HepG2 (cell line): ENCODE measurements around the gene ANKRD55. TPM values are rescaled to one million over a fixed set of nuclear protein-coding genes. Genes with fewer than 3 reads are reported as not detected.

Source experiments
- FOSL2 ChIP-seq: sonication (generic); formaldehyde crosslinking; IDR thresholded peaks from 2 replicates; pipeline ENCODE4 v1.4.0; 2020; ENCODE audit warnings: missing genetic modification reagents
- GABPA ChIP-seq, 2 experiments: IDR thresholded peaks; 2 replicates each; pipeline ENCODE4 v1.6.1; 2011 to 2016; ENCODE audit warnings: low read depth in 2 of 2, low read length in 1 of 2, missing biosample characterization in 1 of 2, missing genetic modification characterization in 1 of 2
- HDAC1 ChIP-seq: sonication (generic); formaldehyde crosslinking; IDR thresholded peaks from 2 replicates; pipeline ENCODE4 v1.5.1; 2020; ENCODE audit warnings: mild to moderate bottlenecking, missing genetic modification reagents
- HNRNPH1 ChIP-seq: fragments of 200-400 bp; formaldehyde crosslinking; optimal IDR thresholded peaks from 2 replicates; pipeline ENCODE3; 2017; ENCODE audit warnings: mild to moderate bottlenecking, low read depth, low read length
- LCORL ChIP-seq, 2 experiments: fragments of 450-650 bp in 1 of 2; sonication (generic) in 1 of 2; formaldehyde crosslinking in 1 of 2; IDR thresholded peaks; 2 replicates each; pipeline versions ENCODE4 v1.5.0 to v1.6.1; 2017 to 2020; ENCODE audit warnings: antibody characterized with exemption in 1 of 2, missing genetic modification reagents in 1 of 2
- MED1 ChIP-seq: sonication (generic); formaldehyde crosslinking; IDR thresholded peaks from 2 replicates; pipeline ENCODE4 v1.4.0; 2020; ENCODE audit warnings: missing genetic modification reagents
- MTA1 ChIP-seq: sonication (generic); formaldehyde crosslinking; IDR thresholded peaks from 2 replicates; pipeline ENCODE4 v1.4.0; 2020; ENCODE audit warnings: missing genetic modification reagents, mild to moderate bottlenecking, borderline replicate concordance
- MXI1 ChIP-seq: IDR thresholded peaks from 3 replicates; pipeline ENCODE4 v1.6.1; 2012; ENCODE audit warnings: low read depth, low read length, inconsistent platforms, borderline replicate concordance
- PLRG1 ChIP-seq: fragments of 450-650 bp; conservative IDR thresholded peaks from 2 replicates; pipeline ENCODE4 v1.6.1; 2016
- PRDM15 ChIP-seq: sonication (generic); formaldehyde crosslinking; IDR thresholded peaks from 2 replicates; pipeline ENCODE4 v1.4.0; 2020; ENCODE audit warnings: missing genetic modification reagents
- SCMH1 ChIP-seq: sonication (generic); formaldehyde crosslinking; IDR thresholded peaks from 2 replicates; pipeline ENCODE4 v1.9.0; 2021; ENCODE audit warnings: missing genetic modification reagents, mild to moderate bottlenecking, borderline replicate concordance
- SNRNP70 ChIP-seq: fragments of 200-400 bp; formaldehyde crosslinking; IDR thresholded peaks from 2 replicates; pipeline ENCODE4 v1.6.1; 2017; ENCODE audit warnings: mild to moderate bottlenecking, low read depth, low read length, moderate library complexity
- SOX6 ChIP-seq, 2 experiments: fragments of 450-650 bp in 1 of 2; sonication (generic) in 1 of 2; formaldehyde crosslinking in 1 of 2; IDR thresholded peaks; 2 replicates each; pipeline versions ENCODE4 v1.4.0 to v1.6.1; 2017 to 2020; ENCODE audit warnings: antibody characterized with exemption in 1 of 2, mild to moderate bottlenecking in 1 of 2, missing genetic modification reagents in 1 of 2
- SRSF1 ChIP-seq: fragments of 200-400 bp; formaldehyde crosslinking; optimal IDR thresholded peaks from 2 replicates; pipeline ENCODE3; 2017; ENCODE audit warnings: mild to moderate bottlenecking, low read depth, low read length, moderate library complexity
- TAF1 ChIP-seq: sonication (generic); formaldehyde crosslinking; IDR thresholded peaks from 2 replicates; pipeline ENCODE4 v1.4.0; 2020; ENCODE audit warnings: missing genetic modification reagents
- TOPORS ChIP-seq: sonication (generic); formaldehyde crosslinking; IDR thresholded peaks from 2 replicates; pipeline ENCODE4 v1.8.0; 2023; ENCODE audit warnings: mild to moderate bottlenecking, missing genetic modification reagents
- XBP1 ChIP-seq: sonication (generic); formaldehyde crosslinking; IDR thresholded peaks from 2 replicates; pipeline ENCODE4 v1.5.0; 2020; ENCODE audit warnings: missing genetic modification reagents
- ZBTB26 ChIP-seq: IDR thresholded peaks from 2 replicates; pipeline ENCODE4 v1.6.1; 2016; ENCODE audit warnings: missing compliant biosample characterization, missing genetic modification reagents, borderline replicate concordance
- ZNF143 ChIP-seq: sonication (generic); formaldehyde crosslinking; IDR thresholded peaks from 2 replicates; pipeline ENCODE4 v1.4.0; 2020; ENCODE audit warnings: missing genetic modification reagents
- ZNF33B ChIP-seq: sonication (generic); formaldehyde crosslinking; IDR thresholded peaks from 2 replicates; pipeline ENCODE4 v1.5.1; 2020; ENCODE audit warnings: mild to moderate bottlenecking, missing genetic modification reagents
- ZNF484 ChIP-seq: sonication (generic); formaldehyde crosslinking; IDR thresholded peaks from 2 replicates; pipeline ENCODE4 v1.5.1; 2020; ENCODE audit warnings: mild to moderate bottlenecking, low read depth, missing genetic modification reagents, borderline replicate concordance
- ZNF574 ChIP-seq: sonication (generic); formaldehyde crosslinking; IDR thresholded peaks from 2 replicates; pipeline ENCODE4 v1.4.0; 2020; ENCODE audit warnings: missing genetic modification reagents
- polyA plus RNA-seq, 8 experiments: library from polyadenylated mRNA; depleted of rRNA in 3 of 8; stranded (reverse) in 7 of 8; unstranded in 1 of 8; fragments of >200 nt; fragmentation: Illumina TruSeq in 4 of 8; extraction: Trizol in 4 of 8; gene quantifications; 2 replicates each; pipeline versions ENCODE4 v1.2.1 to v1.2.3, GENCODE V29; 2011 to 2016; ENCODE audit warnings: low read depth in 4 of 8, missing spikeins in 1 of 8, mixed read lengths in 1 of 8; ENCODE audit not compliant: insufficient read depth in 1 of 8
- total RNA-seq, 5 experiments: library from RNA; depleted of rRNA; stranded (reverse); fragments of >200 nt; fragmentation: Illumina TruSeq; extraction: Trizol; gene quantifications; 2 replicates each; pipeline ENCODE4 v1.2.3, GENCODE V29; 2016; ENCODE audit warnings: low read depth in 1 of 5

ANKRD55 gene
- total and polyA plus RNA-seq, 2 of the 13 experiments (the other 11 are each of a cell fraction or from before 2014, with no cell fraction given) = 0.11 to 0.28 TPM

- TF ChIP-seq ZBTB26 (CRISPR knock-in tag) (no peak), XBP1 (CRISPR knock-in tag) (no peak), MTA1 (CRISPR knock-in tag) (no peak), ZNF574 (CRISPR knock-in tag) (0 out of 2 replicates have a peak, but pooled peaks have one; percentile 15), MED1 (0 out of 2 replicates have a peak, but pooled peaks have one; percentile 12), GABPA (IDR thresholded peaks at IDR 0.05; ENCODE audit: low read depth, low read length) (no peak), GABPA (CRISPR knock-in tag; IDR thresholded peaks at IDR 0.05; ENCODE audit: low read depth) (no peak), HNRNPH1 (no peak), SNRNP70 (no peak), TAF1 (no peak), SCMH1 (CRISPR knock-in tag) (no peak), MXI1 (no peak), ZNF484 (CRISPR knock-in tag) (no peak), PRDM15 (CRISPR knock-in tag) (peak; percentile 21; the same call in 1 of the 2 replicates), LCORL (IDR thresholded peaks at IDR 0.05) (no peak), LCORL (CRISPR knock-in tag; IDR thresholded peaks at IDR 0.05) (peak; percentile 63), TOPORS (CRISPR knock-in tag) (0 out of 2 replicates have a peak, but pooled peaks have one; percentile 35), SOX6 (IDR thresholded peaks at IDR 0.05) (no peak), SOX6 (CRISPR knock-in tag; IDR thresholded peaks at IDR 0.05) (peak; percentile 27; the same call in 1 of the 2 replicates), ZNF143 (CRISPR knock-in tag) (no peak), FOSL2 (CRISPR knock-in tag) (no peak), SRSF1 (no peak), HDAC1 (CRISPR knock-in tag) (no peak), PLRG1 (no peak), ZNF33B (CRISPR knock-in tag) (no peak)
These were observed 154.6 kb downstream of the ANKRD55 start (continued) for GRCh38 chr5:56078278-56079156.
